ENCODE data around the gene COQ7. TPM values are rescaled to one million over a fixed set of nuclear protein-coding genes. Genes with fewer than 3 reads are reported as not detected.

Gene COQ7
- total RNA-seq, 1 experiment from 2014 or later, result 39.6 TPM

DNA sequence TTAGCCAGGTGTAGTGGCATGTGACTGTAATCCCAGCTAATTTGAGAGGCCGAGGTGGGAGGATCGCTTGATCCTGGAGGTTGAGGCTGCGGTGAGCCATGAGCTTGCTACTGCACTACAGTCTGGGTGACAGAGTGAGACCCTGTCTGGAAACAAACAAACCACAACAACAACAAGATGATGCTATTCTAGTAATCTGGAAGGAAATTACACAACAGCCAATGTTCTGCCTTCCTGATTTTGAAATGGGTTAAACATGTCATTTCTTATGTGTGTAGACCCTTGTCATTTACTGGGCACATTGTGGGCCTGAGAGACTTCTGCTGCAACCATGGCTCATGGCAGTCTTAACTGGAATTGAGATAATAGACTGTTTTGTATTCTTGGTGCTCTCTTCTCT, 5.9 kb downstream of the COQ7 start:
- TF ChIP-seq, protein P1, sequence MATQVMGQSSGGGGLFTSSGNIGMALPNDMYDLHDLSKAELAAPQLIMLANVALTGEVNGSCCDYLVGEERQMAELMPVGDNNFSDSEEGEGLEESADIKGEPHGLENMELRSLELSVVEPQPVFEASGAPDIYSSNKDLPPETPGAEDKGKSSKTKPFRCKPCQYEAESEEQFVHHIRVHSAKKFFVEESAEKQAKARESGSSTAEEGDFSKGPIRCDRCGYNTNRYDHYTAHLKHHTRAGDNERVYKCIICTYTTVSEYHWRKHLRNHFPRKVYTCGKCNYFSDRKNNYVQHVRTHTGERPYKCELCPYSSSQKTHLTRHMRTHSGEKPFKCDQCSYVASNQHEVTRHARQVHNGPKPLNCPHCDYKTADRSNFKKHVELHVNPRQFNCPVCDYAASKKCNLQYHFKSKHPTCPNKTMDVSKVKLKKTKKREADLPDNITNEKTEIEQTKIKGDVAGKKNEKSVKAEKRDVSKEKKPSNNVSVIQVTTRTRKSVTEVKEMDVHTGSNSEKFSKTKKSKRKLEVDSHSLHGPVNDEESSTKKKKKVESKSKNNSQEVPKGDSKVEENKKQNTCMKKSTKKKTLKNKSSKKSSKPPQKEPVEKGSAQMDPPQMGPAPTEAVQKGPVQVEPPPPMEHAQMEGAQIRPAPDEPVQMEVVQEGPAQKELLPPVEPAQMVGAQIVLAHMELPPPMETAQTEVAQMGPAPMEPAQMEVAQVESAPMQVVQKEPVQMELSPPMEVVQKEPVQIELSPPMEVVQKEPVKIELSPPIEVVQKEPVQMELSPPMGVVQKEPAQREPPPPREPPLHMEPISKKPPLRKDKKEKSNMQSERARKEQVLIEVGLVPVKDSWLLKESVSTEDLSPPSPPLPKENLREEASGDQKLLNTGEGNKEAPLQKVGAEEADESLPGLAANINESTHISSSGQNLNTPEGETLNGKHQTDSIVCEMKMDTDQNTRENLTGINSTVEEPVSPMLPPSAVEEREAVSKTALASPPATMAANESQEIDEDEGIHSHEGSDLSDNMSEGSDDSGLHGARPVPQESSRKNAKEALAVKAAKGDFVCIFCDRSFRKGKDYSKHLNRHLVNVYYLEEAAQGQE (IDR thresholded peaks at IDR 0.05; ENCODE audit: insufficient read depth in 1 of 2, low read depth in 2 of 2, low read length in 1 of 2), result no peak
- no peak for TF ChIP-seq SIN3A (IDR thresholded peaks at IDR 0.05; ENCODE audit: borderline replicate concordance, insufficient read depth, low read depth, low read length)
- TF ChIP-seq TCF7L2 (IDR thresholded peaks at IDR 0.05; ENCODE audit: low read depth, low read length), result no peak
- no peak for TF ChIP-seq POLR2AphosphoS5 (IDR thresholded peaks at IDR 0.05; ENCODE audit: low read depth, low read length)
- TF ChIP-seq, protein P2, sequence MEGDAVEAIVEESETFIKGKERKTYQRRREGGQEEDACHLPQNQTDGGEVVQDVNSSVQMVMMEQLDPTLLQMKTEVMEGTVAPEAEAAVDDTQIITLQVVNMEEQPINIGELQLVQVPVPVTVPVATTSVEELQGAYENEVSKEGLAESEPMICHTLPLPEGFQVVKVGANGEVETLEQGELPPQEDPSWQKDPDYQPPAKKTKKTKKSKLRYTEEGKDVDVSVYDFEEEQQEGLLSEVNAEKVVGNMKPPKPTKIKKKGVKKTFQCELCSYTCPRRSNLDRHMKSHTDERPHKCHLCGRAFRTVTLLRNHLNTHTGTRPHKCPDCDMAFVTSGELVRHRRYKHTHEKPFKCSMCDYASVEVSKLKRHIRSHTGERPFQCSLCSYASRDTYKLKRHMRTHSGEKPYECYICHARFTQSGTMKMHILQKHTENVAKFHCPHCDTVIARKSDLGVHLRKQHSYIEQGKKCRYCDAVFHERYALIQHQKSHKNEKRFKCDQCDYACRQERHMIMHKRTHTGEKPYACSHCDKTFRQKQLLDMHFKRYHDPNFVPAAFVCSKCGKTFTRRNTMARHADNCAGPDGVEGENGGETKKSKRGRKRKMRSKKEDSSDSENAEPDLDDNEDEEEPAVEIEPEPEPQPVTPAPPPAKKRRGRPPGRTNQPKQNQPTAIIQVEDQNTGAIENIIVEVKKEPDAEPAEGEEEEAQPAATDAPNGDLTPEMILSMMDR (IDR thresholded peaks at IDR 0.05), result no peak
- intact Hi-C loops (cut with micrococcal nuclease; ENCODE audit: unreplicated experiment), result no loop called here
- CTCF ChIA-PET, result interaction anchor here (0.6 to 1.3 kb wide), 3 partner anchors 90 to 112 kb away, joined by 4 to 10 read pairs (median 5); partner anchors contain the start of gene TMC7

DNA sequence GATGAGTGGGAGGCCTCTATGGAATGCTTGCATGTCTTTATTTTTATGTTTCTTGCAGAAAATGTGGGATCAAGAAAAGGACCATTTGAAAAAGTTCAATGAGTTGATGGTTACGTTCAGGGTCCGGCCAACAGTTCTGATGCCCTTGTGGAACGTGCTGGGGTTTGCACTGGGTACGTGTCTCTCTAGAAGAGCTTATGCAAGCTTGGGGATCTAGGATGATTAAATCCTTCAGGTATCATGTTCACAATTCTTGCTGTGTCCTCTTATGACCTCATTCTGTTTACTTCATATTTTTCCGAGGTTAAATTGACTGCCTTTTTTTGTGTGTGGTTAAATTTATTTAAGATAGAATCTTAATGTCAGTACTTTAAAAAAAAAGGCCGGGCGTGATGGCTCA, 6.4 kb downstream of the COQ7 start:
- no peak for DNase-seq (ENCODE audit: low read depth, low spot score)
- in situ Hi-C loops (cut with HindIII; ENCODE audit: low pct_unique_long_range_greater_than_20kb, low sequenced_read_pairs), result no loop called here

More for the DNA sequence above, 5.9 kb downstream of the COQ7 start:
- Histone ChIP-seq H3K36me3 (ENCODE audit: control insufficient read depth, insufficient read depth, low read length) (no peaks in the 10 kb centered on the region), H3K4me3 (ENCODE audit: low read depth in 2 of 2, low read length in 2 of 2) (no peak overlapping the region), H3K4me1 (ENCODE audit: control insufficient read depth, insufficient read depth, low read length) (no peaks in the 10 kb centered on the region), H3K27me3 (ENCODE audit: control insufficient read depth, insufficient read depth, low read length) (no peaks in the 10 kb centered on the region), H3K9me3 (ENCODE audit: control insufficient read depth, insufficient read depth, low read depth, low read length) (no peaks in the 10 kb centered on the region), H3K27ac (ENCODE audit: low read length) (no peak overlapping the region)
- POLR2A ChIA-PET, result interaction anchor here (0.6 kb wide), 1 partner anchor 117 kb away, joined by 4 read pairs; no protein-coding TSS in a partner anchor
- no peak for DNase-seq (ENCODE audit: low read depth, low spot score)
- in situ Hi-C loops (cut with HindIII; ENCODE audit: low pct_unique_long_range_greater_than_20kb, low sequenced_read_pairs), result no loop called here
- ATAC-seq, result no peak
- BruUV-seq (replicated peaks), result no TSS peak

More for the DNA sequence above, 6.4 kb downstream of the COQ7 start:
- no TSS peak for BruUV-seq (replicated peaks)
- ATAC-seq, result no peak
- H3K9me3 ChIP-seq (ENCODE audit: control insufficient read depth, insufficient read depth, low read depth, low read length), result no peaks in the 10 kb centered on the region
- no peaks in the 10 kb centered on the region for H3K36me3 ChIP-seq (ENCODE audit: control insufficient read depth, insufficient read depth, low read length)
- TF ChIP-seq, protein P2 (IDR thresholded peaks at IDR 0.05), result no peak
- TF ChIP-seq POLR2AphosphoS5 (IDR thresholded peaks at IDR 0.05; ENCODE audit: low read depth, low read length) (no peak), SIN3A (IDR thresholded peaks at IDR 0.05; ENCODE audit: borderline replicate concordance, insufficient read depth, low read depth, low read length) (no peak), TCF7L2 (IDR thresholded peaks at IDR 0.05; ENCODE audit: low read depth, low read length) (no peak)
- TF ChIP-seq, protein P1 (IDR thresholded peaks at IDR 0.05; ENCODE audit: insufficient read depth in 1 of 2, low read depth in 2 of 2, low read length in 1 of 2), result no peak
- POLR2A ChIA-PET, result no interaction called here
- intact Hi-C loops (cut with micrococcal nuclease; ENCODE audit: unreplicated experiment), result no loop called here
- H3K4me1 ChIP-seq (ENCODE audit: control insufficient read depth, insufficient read depth, low read length), result no peaks in the 10 kb centered on the region
- H3K27ac ChIP-seq (ENCODE audit: low read length), result no peak overlapping the region
- CTCF ChIA-PET, result interaction anchor here (0.6 to 1.3 kb wide), 2 partner anchors 90 to 111 kb away, joined by 4 to 10 read pairs; partner anchors contain the start of gene TMC7
- H3K27me3 ChIP-seq (ENCODE audit: control insufficient read depth, insufficient read depth, low read length), result no peaks in the 10 kb centered on the region
- H3K4me3 ChIP-seq (ENCODE audit: low read depth in 2 of 2, low read length in 2 of 2), result no peak overlapping the region
